Measurements from ENCODE around the gene CLEC6A. TPM values are rescaled to one million over a fixed set of nuclear protein-coding genes. Genes with fewer than 3 reads are reported as not detected.
"Not testable (repeated sequence)": the region's sequence is repeated elsewhere in the genome, so short reads cannot be mapped to it uniquely, and the experiment has no call there.

The CLEC6A gene
- total RNA-seq (ENCODE audit: low replicate concordance), result not detected in 2 replicates

DNA sequence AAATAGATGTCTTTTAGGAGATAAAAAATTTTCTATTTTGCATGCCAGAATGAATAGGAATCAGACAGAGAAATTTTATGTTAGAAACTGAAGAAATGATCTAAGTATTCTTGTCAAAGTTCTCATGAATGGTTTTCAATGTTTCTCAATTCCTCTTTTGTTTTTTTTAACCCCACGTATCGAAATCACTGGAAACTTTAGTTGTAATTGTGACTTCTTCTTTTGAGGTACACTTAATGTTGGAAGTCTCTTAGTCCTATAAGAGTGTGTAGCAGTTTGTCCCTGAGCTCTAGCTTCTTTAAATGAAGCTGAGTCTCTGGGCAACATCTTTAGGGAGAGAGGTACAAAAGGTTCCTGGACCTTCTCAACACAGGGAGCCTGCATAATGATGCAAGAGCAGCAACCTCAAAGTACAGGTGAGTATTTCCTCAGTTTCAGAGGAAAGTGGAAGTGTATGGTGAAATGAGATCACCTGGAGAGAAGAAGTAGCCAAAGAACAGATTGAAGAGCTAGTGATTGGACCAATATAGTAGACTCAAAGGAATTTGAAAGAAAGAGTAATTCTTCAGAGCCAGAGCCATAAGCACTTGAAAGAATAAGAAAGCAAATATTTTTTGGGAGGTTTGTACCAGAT, at the start of gene CLEC6A:
Gene CLEC6A, plus strand, starts transcription at position 236 of the 634 bp plus-strand sequence. Its CDS starts 150 bp downstream, at position 386.
- peaks cover 4% of the 10 kb centered on the region for H3K9me3 Mint-ChIP-seq
- TF ChIP-seq EZH2phosphoT487 (IDR thresholded peaks at IDR 0.05) (no peak), CTCF (IDR thresholded peaks at IDR 0.05) (no peak), EZH2 (IDR thresholded peaks at IDR 0.05) (no peak)
- Histone ChIP-seq H3K27me3 (no peaks in the 10 kb centered on the region), H3K9ac (no peak within 1 kb of the TSS), H3K9me3 (ENCODE audit: low read depth) (no peaks in the 10 kb centered on the region), H2AFZ (replicated peaks) (no peak within 1 kb of the TSS), H3K36me3 (no peaks in the 10 kb centered on the region), H3F3A (ENCODE audit: low read depth) (no peaks in the 10 kb centered on the region), H3K4me3 (no peak within 1 kb of the TSS), H4K20me1 (ENCODE audit: low read depth) (no peaks in the 10 kb centered on the region), H3K79me2 (ENCODE audit: low read depth) (no peaks in the 10 kb centered on the region), H3K27ac (no peak within 1 kb of the TSS), H3K4me2 (no peak within 1 kb of the TSS), H3K4me1 (peaks cover 28% of the 10 kb centered on the region)
- H3K36me3 Mint-ChIP-seq, result no peaks in the 10 kb centered on the region
- no peak for DNase-seq (ENCODE audit: low spot score)
- H3K27ac Mint-ChIP-seq, result no peak within 1 kb of the TSS
- H3K4me1 Mint-ChIP-seq, result peaks cover 6% of the 10 kb centered on the region
- H3K4me3 Mint-ChIP-seq, result no peak within 1 kb of the TSS
- no peaks in the 10 kb centered on the region for H3K27me3 Mint-ChIP-seq (ENCODE audit: insufficient read depth, low read depth)

DNA sequence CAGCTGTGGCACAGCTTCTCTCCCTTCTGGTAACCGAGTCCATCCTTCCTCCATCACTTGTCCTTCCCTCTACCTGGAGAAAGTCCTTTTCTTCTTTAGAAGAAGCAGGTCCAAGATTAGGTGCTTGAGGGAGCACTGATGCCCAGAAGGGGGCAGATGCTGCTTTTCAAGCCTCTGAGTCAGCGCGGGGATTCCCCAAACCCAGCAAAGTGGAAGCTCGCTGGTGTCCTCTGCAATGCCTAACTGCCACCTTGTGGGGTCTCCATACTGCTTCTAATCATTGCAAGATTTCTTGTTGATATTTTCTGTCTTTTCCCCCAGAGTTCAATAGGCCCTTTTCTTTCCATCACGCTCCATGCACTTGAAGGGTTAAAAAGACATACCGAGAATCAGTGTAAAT, 36.2 kb upstream of the CLEC6A start:
- H4K20me1 ChIP-seq (ENCODE audit: low read depth); H3K27ac Mint-ChIP-seq; H3F3A ChIP-seq (ENCODE audit: low read depth); H3K9me3 Mint-ChIP-seq; H3K9me3 ChIP-seq (ENCODE audit: low read depth); H3K36me3 Mint-ChIP-seq; H3K4me2 ChIP-seq; H3K9ac ChIP-seq; H3K27me3 Mint-ChIP-seq (ENCODE audit: insufficient read depth, low read depth); H3K27me3 ChIP-seq; H3K4me1 Mint-ChIP-seq; H3K79me2 ChIP-seq (ENCODE audit: low read depth); H3K4me3 ChIP-seq; H3K4me3 Mint-ChIP-seq; H3K4me1 ChIP-seq; H3K36me3 ChIP-seq; H2AFZ ChIP-seq (replicated peaks); H3K27ac ChIP-seq: not testable (repeated sequence)
- peak; percentile 48 for TF ChIP-seq CTCF (IDR thresholded peaks at IDR 0.05)
- peak; percentile 53 for DNase-seq (ENCODE audit: low spot score)

GRCh38 chr12:8420506-8420905, 35.3 kb upstream of the CLEC6A start:
- H3K36me3 ChIP-seq, result no peaks in the 10 kb centered on the region
- no peak overlapping the region for H3K4me3 ChIP-seq
- peaks cover 3% of the 10 kb centered on the region for H3K27me3 Mint-ChIP-seq (ENCODE audit: insufficient read depth, low read depth)
- no peaks in the 10 kb centered on the region for H3F3A ChIP-seq (ENCODE audit: low read depth)
- TF ChIP-seq EZH2 (IDR thresholded peaks at IDR 0.05) (no peak), CTCF (IDR thresholded peaks at IDR 0.05) (no peak), EZH2phosphoT487 (IDR thresholded peaks at IDR 0.05) (no peak)
- no peak overlapping the region for H3K9ac ChIP-seq
- no peaks in the 10 kb centered on the region for H3K9me3 Mint-ChIP-seq
- H2AFZ ChIP-seq (replicated peaks), result no peak overlapping the region
- no peaks in the 10 kb centered on the region for H3K4me1 ChIP-seq
- no peaks in the 10 kb centered on the region for H4K20me1 ChIP-seq (ENCODE audit: low read depth)
- no peaks in the 10 kb centered on the region for H3K9me3 ChIP-seq (ENCODE audit: low read depth)
- H3K36me3 Mint-ChIP-seq, result no peaks in the 10 kb centered on the region
- H3K27ac ChIP-seq, result no peak overlapping the region
- no peak overlapping the region for H3K4me3 Mint-ChIP-seq
- no peaks in the 10 kb centered on the region for H3K4me1 Mint-ChIP-seq
- no peak overlapping the region for H3K4me2 ChIP-seq
- no peak overlapping the region for H3K27ac Mint-ChIP-seq
- H3K27me3 ChIP-seq, result no peaks in the 10 kb centered on the region
- no peak for DNase-seq (ENCODE audit: low spot score)
- no peaks in the 10 kb centered on the region for H3K79me2 ChIP-seq (ENCODE audit: low read depth)

GRCh38 chr12:8444536-8445278, 11.1 kb upstream of the CLEC6A start:
- not testable (repeated sequence) for H4K20me1 ChIP-seq (ENCODE audit: low read depth); H3K36me3 Mint-ChIP-seq; H3K9me3 ChIP-seq (ENCODE audit: low read depth); H3K9me3 Mint-ChIP-seq; H3K79me2 ChIP-seq (ENCODE audit: low read depth); H3K27ac Mint-ChIP-seq; H3K9ac ChIP-seq; H3K4me2 ChIP-seq; H3K27me3 ChIP-seq; H3K4me3 ChIP-seq; H3K27ac ChIP-seq; DNase-seq (ENCODE audit: low spot score); H3K4me3 Mint-ChIP-seq; H3F3A ChIP-seq (ENCODE audit: low read depth); H3K4me1 Mint-ChIP-seq; H3K27me3 Mint-ChIP-seq (ENCODE audit: insufficient read depth, low read depth); H3K36me3 ChIP-seq; H3K4me1 ChIP-seq; H2AFZ ChIP-seq (replicated peaks)

Data from neural progenitor cell (in vitro differentiated cells).